Measurements from ENCODE around the gene SARNP.

The SARNP gene

DNA sequence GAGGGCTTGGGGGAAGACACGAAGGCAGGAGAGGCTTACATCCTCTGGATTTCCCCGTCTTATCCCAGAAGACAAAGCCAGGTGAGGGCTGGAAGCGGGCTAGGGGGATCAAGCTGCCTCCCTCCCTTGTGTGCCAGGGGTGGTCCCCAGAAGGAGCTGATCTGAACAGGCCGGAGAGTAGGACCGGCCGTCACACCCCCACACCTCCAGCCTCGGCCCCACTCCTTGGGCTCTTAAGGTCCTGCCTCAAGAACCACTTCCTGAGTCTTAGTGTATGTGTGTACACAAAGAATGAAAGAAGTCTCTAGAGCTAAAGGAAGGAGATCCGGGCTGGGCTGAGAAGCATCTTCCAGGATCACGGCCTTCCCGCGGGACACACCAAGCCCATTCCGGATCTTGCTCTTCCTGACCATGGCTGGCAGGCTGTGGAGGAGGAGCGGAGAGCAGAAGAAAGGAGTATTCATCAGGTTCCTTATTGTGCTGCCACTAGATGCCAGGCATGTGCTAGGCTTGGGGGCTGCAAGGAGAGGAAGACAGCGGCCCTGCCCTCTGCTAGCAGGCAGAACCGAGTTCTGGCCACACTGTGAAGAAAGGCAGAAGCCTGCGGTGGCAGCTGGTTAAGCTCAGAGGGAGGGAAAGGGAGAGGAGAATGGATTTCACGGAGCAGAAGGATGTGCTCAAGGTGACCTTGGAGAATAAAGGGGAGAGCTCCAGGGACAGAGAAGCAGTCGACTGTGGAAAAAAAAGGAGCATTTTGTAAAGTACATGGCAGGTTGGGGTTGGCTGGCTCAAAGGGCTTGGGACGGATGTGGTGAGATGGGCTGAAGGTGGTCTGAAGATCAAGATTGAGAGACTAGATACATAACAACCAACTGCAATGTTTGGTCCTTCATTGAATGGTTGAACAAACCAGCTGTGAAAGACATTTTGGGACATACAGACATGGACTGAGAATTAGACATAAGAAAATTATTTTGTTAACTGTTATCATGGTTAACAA, 87.4 kb downstream of the SARNP start:
- H4K20me1 ChIP-seq, result peaks cover 24% of the 10 kb centered on the region
- no peak for TF ChIP-seq Cebpa-rat (IDR thresholded peaks at IDR 0.05)
- peaks cover 21% of the 10 kb centered on the region for H3K36me3 ChIP-seq
- peak overlapping the region; percentile 99 for H3K4me2 ChIP-seq
- H3K4me1 ChIP-seq, result peaks cover 67% of the 10 kb centered on the region
- no peaks in the 10 kb centered on the region for H3K9me3 ChIP-seq
- H3K27ac ChIP-seq, result peak overlapping the region; percentile 89
- H3K27me3 ChIP-seq, result no peaks in the 10 kb centered on the region
- H3K4me3 ChIP-seq, result peak overlapping the region; percentile 77
- peak overlapping the region; percentile 87 for H3K9ac ChIP-seq

DNA sequence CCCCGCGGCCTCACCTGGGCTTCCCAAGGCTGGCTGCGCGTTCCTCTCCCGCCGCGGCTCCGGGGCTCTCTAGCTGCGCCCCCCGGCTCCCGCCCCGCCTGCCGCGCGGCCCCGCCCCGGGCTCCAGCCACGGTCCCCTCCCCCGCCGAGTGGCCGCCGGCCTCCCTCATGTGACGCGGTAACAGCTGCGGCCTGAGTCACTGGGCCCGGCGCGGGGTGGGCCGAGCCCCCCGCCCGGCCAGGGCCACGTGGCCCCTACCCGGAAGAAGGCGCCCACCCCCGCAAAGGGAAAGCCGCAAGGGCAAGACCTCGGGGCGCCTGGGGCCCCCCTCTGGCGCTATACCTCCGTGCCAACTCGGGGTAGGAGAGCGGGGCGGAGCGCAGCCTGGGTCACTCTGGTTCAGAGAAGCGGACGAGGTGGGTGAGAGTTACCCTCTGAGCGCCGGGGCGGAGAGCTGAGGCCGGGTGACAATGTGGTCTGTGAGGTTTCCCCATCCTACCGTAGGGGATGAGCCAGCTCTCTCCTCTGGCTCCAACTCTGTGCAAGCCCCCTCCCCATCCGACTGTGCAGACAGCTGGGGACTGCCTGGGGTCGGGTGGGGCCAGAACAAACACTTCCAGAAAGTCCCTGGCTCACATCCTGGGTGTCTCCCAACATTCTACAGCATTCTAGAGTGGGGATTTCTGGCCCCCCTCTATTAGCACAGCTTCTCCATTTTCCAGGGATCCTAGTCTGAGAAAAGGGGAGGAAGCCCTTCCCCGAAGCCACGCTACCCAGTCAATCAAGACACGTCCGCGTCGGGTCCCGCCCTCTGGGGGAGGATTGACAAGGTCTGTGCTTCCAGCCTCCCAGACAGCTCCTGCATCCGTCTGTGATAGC, 88.3 kb downstream of the SARNP start, which contains the start of gene CD63:
TSS of gene CD63 (minus strand) at position 71 of the 880 bp plus-strand sequence. CDS start 668 bp downstream, outside the sequence.
- Histone ChIP-seq H3K36me3 (peaks cover 29% of the 10 kb centered on the region), H3K27me3 (no peaks in the 10 kb centered on the region), H3K27ac (peak within 1 kb of the TSS; percentile 89), H3K9ac (peak within 1 kb of the TSS; percentile 87), H3K4me1 (peaks cover 76% of the 10 kb centered on the region), H3K4me2 (peak within 1 kb of the TSS; percentile 99), H3K9me3 (no peaks in the 10 kb centered on the region), H3K4me3 (peak within 1 kb of the TSS; percentile 77), H4K20me1 (peaks cover 28% of the 10 kb centered on the region)
- TF ChIP-seq Cebpa-rat (IDR thresholded peaks at IDR 0.05), result no peak

DNA sequence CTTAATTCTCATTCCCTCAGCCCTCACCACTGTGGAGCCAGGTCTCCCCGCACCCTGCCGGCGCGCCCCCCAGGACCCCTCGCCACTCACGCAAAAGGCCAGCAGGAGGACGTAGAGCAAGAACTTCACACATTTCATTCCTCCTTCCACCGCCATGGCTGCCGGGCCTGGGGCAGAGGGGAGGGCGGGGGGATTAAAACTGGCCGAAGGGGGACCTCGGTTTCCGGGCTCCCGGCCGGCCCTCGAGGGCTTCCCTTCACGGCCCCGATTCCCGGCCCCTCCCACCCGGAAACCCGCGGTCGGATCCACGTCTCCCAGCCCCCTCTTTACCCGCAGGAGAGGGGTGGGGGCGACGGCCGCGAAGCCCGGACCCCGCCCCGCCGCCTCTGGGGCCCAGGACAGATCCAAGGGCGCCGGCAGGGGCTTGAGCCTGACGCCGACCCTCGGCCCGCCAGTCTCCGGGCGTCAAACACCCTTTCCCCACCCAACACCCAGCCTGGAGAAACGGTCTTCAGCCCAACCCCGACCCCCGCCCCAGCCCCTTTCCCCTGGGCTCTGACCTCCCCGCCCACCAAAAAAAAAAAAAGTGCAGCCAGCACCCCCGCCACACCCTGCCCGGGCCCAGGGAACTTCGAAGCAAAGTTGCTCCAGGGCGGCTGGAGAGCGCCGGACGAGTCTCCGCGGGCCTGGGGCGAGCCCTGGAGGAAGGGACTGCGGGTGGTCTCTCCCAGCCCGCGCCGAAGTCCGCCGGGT, 89.2 kb downstream of the SARNP start:
- Histone ChIP-seq H3K4me2 (peak overlapping the region; percentile 99), H3K9me3 (no peaks in the 10 kb centered on the region), H3K27me3 (no peaks in the 10 kb centered on the region), H4K20me1 (peaks cover 28% of the 10 kb centered on the region), H3K4me3 (peak overlapping the region; percentile 77), H3K9ac (peak overlapping the region; percentile 87), H3K36me3 (peaks cover 36% of the 10 kb centered on the region), H3K4me1 (peaks cover 77% of the 10 kb centered on the region), H3K27ac (peak overlapping the region; percentile 89)
- TF ChIP-seq Cebpa-rat (IDR thresholded peaks at IDR 0.05), result no peak

DNA sequence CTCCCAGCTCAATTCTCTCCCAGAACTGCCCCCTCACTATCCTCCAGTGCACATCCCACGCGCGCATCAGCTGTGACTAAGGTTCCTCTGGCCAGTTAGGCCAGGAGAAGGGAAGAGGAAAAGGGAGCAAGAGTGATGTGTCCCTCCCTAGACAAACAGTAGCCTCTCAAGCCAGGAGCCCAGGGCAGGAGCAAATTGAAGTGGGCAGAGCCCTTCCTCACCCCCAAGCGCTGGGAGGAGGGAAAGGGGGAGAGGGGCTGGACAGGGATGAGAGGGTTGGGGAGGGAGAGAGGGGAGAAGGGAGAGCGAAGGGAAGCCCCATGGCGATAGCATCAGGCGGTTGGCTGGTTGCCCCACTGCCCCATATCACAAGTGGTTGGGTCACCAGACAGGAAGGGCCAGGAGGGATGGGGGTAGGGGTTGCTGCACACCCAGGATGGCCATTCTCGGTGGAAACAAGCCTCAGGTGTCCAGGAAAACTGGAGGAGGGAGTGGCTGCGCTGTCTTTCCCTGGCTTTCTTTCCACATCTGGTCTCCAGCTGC, 89.8 kb downstream of the SARNP start:
- no peak for TF ChIP-seq Cebpa-rat (IDR thresholded peaks at IDR 0.05)
- Histone ChIP-seq H3K27ac (peak overlapping the region; percentile 89), H3K4me2 (peak overlapping the region; percentile 99), H3K36me3 (peaks cover 36% of the 10 kb centered on the region), H4K20me1 (peaks cover 28% of the 10 kb centered on the region), H3K4me1 (peaks cover 77% of the 10 kb centered on the region), H3K9me3 (no peaks in the 10 kb centered on the region), H3K27me3 (no peaks in the 10 kb centered on the region), H3K4me3 (peak overlapping the region; percentile 77), H3K9ac (peak overlapping the region; percentile 87)

DNA sequence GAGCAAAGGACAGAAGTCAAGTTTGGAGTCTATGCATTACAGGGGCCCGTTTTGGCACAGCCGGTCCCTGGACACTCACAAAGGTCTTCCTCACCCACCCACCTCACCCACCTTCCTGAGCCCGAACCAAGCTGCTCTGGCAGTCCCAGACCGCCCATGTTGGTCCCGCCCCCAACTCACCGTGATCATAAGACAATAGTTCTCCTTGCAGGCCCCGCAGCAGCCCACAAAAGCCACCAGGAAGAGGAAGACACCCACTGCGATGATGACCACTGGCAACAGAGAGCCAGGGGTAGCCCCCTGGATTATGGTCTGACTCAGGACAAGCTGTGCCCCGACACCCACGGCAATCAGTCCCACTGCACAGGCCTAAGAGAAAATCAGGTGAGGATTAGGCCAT, 90.6 kb downstream of the SARNP start:
- H3K27ac ChIP-seq, result peak overlapping the region; percentile 89
- peak overlapping the region; percentile 99 for H3K4me2 ChIP-seq
- peaks cover 77% of the 10 kb centered on the region for H3K4me1 ChIP-seq
- no peak for TF ChIP-seq Cebpa-rat (IDR thresholded peaks at IDR 0.05)
- peak overlapping the region; percentile 87 for H3K9ac ChIP-seq
- peaks cover 28% of the 10 kb centered on the region for H4K20me1 ChIP-seq
- H3K36me3 ChIP-seq, result peaks cover 36% of the 10 kb centered on the region
- no peaks in the 10 kb centered on the region for H3K27me3 ChIP-seq
- no peaks in the 10 kb centered on the region for H3K9me3 ChIP-seq
- H3K4me3 ChIP-seq, result peak overlapping the region; percentile 77; the same call in 1 of the 2 replicates

DNA sequence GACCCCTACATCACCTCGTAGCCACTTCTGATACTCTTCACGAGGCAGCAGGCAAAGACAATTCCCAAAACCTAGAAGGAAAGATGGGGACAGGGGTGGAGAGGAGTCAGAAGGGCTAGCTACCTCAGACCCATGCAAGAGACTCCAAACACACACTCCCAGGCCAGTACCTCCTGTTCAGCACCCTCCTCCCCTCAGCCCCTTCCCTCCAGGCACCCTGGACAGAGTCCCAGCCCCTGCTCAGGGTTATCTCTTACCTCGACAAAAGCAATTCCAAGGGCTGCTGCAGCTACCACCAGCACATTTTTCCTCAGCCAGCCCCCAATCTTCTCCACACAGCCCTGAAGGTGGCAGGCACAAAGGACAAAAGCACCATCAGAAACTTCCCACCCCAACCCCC, 92.0 kb downstream of the SARNP start:
- no peak for TF ChIP-seq Cebpa-rat (IDR thresholded peaks at IDR 0.05)
- Histone ChIP-seq H4K20me1 (peaks cover 28% of the 10 kb centered on the region), H3K4me1 (peaks cover 77% of the 10 kb centered on the region), H3K4me2 (peak overlapping the region; percentile 68; the same call in 1 of the 2 replicates), H3K36me3 (peaks cover 46% of the 10 kb centered on the region), H3K4me3 (no peak overlapping the region), H3K9me3 (no peaks in the 10 kb centered on the region), H3K27ac (no peak overlapping the region), H3K9ac (no peak overlapping the region), H3K27me3 (no peaks in the 10 kb centered on the region)

DNA sequence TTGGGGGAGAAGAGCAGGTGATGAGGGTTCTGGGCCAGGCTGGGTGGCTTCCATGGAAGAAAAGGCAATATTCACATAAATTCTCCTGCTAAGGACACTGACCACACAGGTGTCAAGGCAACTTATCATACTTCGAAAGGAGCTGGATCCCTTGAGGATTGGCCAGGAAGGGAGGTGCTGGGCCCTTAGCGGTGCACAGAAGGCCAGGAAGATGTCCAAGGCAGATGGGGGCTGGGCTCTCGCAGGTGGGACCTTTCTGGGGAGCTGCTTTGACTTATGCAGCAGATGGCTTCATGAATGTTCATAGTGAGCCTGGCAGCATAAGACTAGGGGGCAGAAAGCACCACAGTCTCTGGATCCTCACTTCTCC, 92.6 kb downstream of the SARNP start:
- Histone ChIP-seq H3K4me2 (peak overlapping the region; percentile 68), H3K9me3 (no peaks in the 10 kb centered on the region), H3K27ac (no peak overlapping the region), H3K27me3 (no peaks in the 10 kb centered on the region), H3K4me3 (no peak overlapping the region), H3K36me3 (peaks cover 46% of the 10 kb centered on the region), H3K9ac (no peak overlapping the region), H3K4me1 (peaks cover 77% of the 10 kb centered on the region), H4K20me1 (peaks cover 28% of the 10 kb centered on the region)
- TF ChIP-seq Cebpa-rat (IDR thresholded peaks at IDR 0.05), result no peak

DNA sequence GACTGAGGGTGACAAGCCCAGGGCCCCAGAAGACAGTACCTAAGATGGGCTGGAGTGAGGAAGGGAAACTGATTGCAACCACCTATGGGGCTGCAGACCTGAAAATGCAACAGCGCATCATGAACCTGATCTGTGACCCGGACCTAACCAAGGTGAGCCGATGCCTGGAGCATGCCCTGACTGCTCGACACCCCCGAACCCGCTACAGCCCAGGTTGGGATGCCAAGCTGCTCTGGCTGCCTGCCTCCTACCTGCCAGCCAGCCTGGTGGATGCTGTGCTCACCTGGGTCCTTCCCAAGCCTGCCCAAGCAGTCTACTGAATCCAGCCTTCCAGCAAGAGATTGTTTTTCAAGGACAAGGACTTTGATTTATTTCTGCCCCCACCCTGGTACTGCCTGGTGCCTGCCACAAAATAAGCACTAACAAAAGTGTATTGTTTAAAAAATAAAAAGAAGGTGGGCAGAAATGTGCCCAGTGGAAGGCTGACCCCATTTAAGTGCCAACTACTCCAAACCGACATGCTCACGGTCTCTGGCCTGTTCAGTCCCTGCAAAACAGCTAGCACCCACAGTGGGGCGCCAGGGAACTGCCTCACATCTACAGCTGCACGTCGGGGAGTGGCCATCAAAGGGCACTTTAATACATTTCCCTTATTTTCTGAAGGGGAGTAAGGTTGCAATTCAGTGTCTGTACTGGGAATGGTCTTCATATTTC, 93.1 kb downstream of the SARNP start:
- Histone ChIP-seq H4K20me1 (peaks cover 28% of the 10 kb centered on the region), H3K4me3 (no peak overlapping the region), H3K9ac (no peak overlapping the region), H3K4me2 (peak overlapping the region; percentile 68), H3K4me1 (peaks cover 80% of the 10 kb centered on the region), H3K36me3 (peaks cover 50% of the 10 kb centered on the region), H3K27ac (no peak overlapping the region), H3K27me3 (no peaks in the 10 kb centered on the region), H3K9me3 (no peaks in the 10 kb centered on the region)
- TF ChIP-seq Cebpa-rat (IDR thresholded peaks at IDR 0.05), result no peak
